HCT116 (cell line): ENCODE results near the gene SOBP. TPM values are rescaled to one million over a fixed set of nuclear protein-coding genes. Genes with fewer than 3 reads are reported as not detected.

ENCODE experiments used
- ATAC-seq: fragments of 200-7000 bp; cut with Tn5 transposase; 2 replicates; pipeline ENCODE4 v1.9.1; 2020; ENCODE audit warnings: mild to moderate bottlenecking, moderate library complexity
- BruUV-seq: library from RNA; stranded (reverse); fragments of 400-500 nt; replicated peaks from 2 replicates; lab custom pipeline; 2021; lab: Mats Ljungman, UMichigan
- CTCF ChIA-PET: fragments of 300-600 bp; sonication (Branson Sonifier 250); formaldehyde crosslinking; loops from one replicate; lab custom pipeline; 2021; ENCODE audit warnings: antibody characterized with exemption; lab: Charles Lee
- POLR2A ChIA-PET: fragments of 300-600, 350-600 bp; sonication (Branson Sonifier 250); formaldehyde crosslinking; loops from one replicate; lab custom pipeline; 2021; ENCODE audit warnings: antibody characterized with exemption; lab: Charles Lee
- RAD21 ChIA-PET, 2 experiments: fragments of 300-600 bp; sonication (Branson Sonifier 250); formaldehyde crosslinking; loops; one replicate each; lab custom pipeline; 2023; ENCODE audit warnings: low total read pairs in 2 of 2; ENCODE audit not compliant: uncharacterized antibody in 2 of 2, unreplicated experiment in 2 of 2, low non-redundant PET in 1 of 2; lab: Charles Lee
- DNase-seq: peaks from one replicate; pipeline ENCODE4 v3.0.0-alpha.2; 2010; ENCODE audit warnings: low read depth, low spot score
- H2AFZ ChIP-seq: fragments of 200-600 bp; shearing (Covaris generic), sonication (generic); 2 replicates; pipeline ENCODE4 v1.6.1; 2017; ENCODE audit warnings: low read depth, mixed run types, mixed read lengths, antibody characterized with exemption, low read length; ENCODE audit not compliant: poor library complexity, severe bottlenecking
- H3K27ac ChIP-seq: 2 replicates; pipeline ENCODE4 v1.5.1; 2012; ENCODE audit warnings: low read depth, low read length
- H3K27me3 ChIP-seq: fragments of 200-600 bp; sonication (generic); 2 replicates; pipeline ENCODE4 v1.6.1; 2016; ENCODE audit warnings: mixed run types, low read length, mixed read lengths; ENCODE audit not compliant: insufficient read depth
- H3K36me3 ChIP-seq, 2 experiments: fragments of 200-500 bp in 1 of 2; fragments of 200-600 bp in 1 of 2; sonication (Bioruptor generic) in 1 of 2; sonication (generic) in 1 of 2; 2 replicates each; pipeline versions ENCODE4 v1.5.1 to v1.6.1; 2014 to 2016; ENCODE audit warnings: low read length in 2 of 2, inconsistent platforms in 1 of 2, mixed read lengths in 1 of 2, mixed run types in 1 of 2; ENCODE audit not compliant: insufficient read depth in 2 of 2, control insufficient read depth in 1 of 2
- H3K4me1 ChIP-seq, 2 experiments: fragments of 200-600 bp in 1 of 2; sonication (generic) in 1 of 2; 2 replicates each; pipeline versions ENCODE4 v1.5.1 to v1.6.1; 2012 to 2017; ENCODE audit warnings: low read length in 2 of 2, inconsistent platforms in 1 of 2, mild to moderate bottlenecking in 1 of 2, mixed read lengths in 1 of 2, mixed run types in 1 of 2, moderate library complexity in 1 of 2; ENCODE audit not compliant: insufficient read depth in 2 of 2, control insufficient read depth in 1 of 2
- H3K4me2 ChIP-seq: fragments of 200-600 bp; sonication (generic); 2 replicates; pipeline ENCODE4 v1.6.1; 2017; ENCODE audit warnings: mixed run types, low read length, mixed read lengths
- H3K4me3 ChIP-seq, 2 experiments: fragments of 200-600 bp in 1 of 2; sonication (generic) in 1 of 2; replicated peaks in 1 of 2; 2 replicates each; pipeline ENCODE4 v1.5.1; 2011 to 2016; ENCODE audit warnings: low read length in 2 of 2, control low read depth in 1 of 2, low read depth in 1 of 2, mild to moderate bottlenecking in 1 of 2, mixed read lengths in 1 of 2, mixed run types in 1 of 2
- H3K79me2 ChIP-seq: fragments of 200-600 bp; sonication (generic); 2 replicates; pipeline ENCODE4 v1.6.1; 2017; ENCODE audit warnings: mild to moderate bottlenecking, mixed run types, low read length, moderate library complexity, mixed read lengths; ENCODE audit not compliant: insufficient read depth
- H3K9ac ChIP-seq: fragments of 200-600 bp; sonication (generic); 2 replicates; pipeline ENCODE4 v1.6.1; 2016; ENCODE audit warnings: low read length, mixed read lengths
- H3K9me2 ChIP-seq: fragments of 200-600 bp; sonication (generic), shearing (Covaris generic); 2 replicates; pipeline ENCODE4 v1.6.1; 2017; ENCODE audit warnings: mixed run types, mild to moderate bottlenecking, moderate library complexity; ENCODE audit not compliant: insufficient read depth
- H3K9me3 ChIP-seq, 2 experiments: fragments of 200-500 bp in 1 of 2; fragments of 200-600 bp in 1 of 2; sonication (Bioruptor generic) in 1 of 2; sonication (generic) in 1 of 2; 2 replicates each; pipeline ENCODE4 v1.6.1; 2014 to 2017; ENCODE audit warnings: low read length in 2 of 2, mixed read lengths in 2 of 2, inconsistent platforms in 1 of 2, low read depth in 1 of 2, mild to moderate bottlenecking in 1 of 2, mixed run types in 1 of 2, moderate library complexity in 1 of 2; ENCODE audit not compliant: control insufficient read depth in 1 of 2, insufficient read depth in 1 of 2
- H4K20me1 ChIP-seq: fragments of 200-600 bp; sonication (generic), shearing (Covaris generic); 2 replicates; pipeline ENCODE4 v1.6.1; 2017; ENCODE audit warnings: mixed run types, mild to moderate bottlenecking, moderate library complexity; ENCODE audit not compliant: insufficient read depth
- CBX3 ChIP-seq: IDR thresholded peaks from 2 replicates; pipeline ENCODE4 v1.6.1; 2012; ENCODE audit warnings: low read depth
- CEBPB ChIP-seq: IDR thresholded peaks from 2 replicates; pipeline ENCODE4 v1.6.1; 2012; ENCODE audit warnings: low read depth
- EGR1 ChIP-seq: IDR thresholded peaks from 2 replicates; pipeline ENCODE4 v1.6.1; 2012; ENCODE audit warnings: low read depth
- ELF1 ChIP-seq: IDR thresholded peaks from 2 replicates; pipeline ENCODE4 v1.6.1; 2012; ENCODE audit warnings: low read depth, borderline replicate concordance
- EZH2 ChIP-seq: fragments of 200-600 bp; sonication (generic); IDR thresholded peaks from 2 replicates; pipeline ENCODE4 v1.6.1; 2017; ENCODE audit warnings: antibody characterized with exemption, mixed run types
- EZH2phosphoT487 ChIP-seq: fragments of 200-600 bp; IDR thresholded peaks from 2 replicates; pipeline ENCODE4 v1.6.1; 2018; ENCODE audit warnings: antibody characterized with exemption, borderline replicate concordance
- POLR2A ChIP-seq: IDR thresholded peaks from 2 replicates; pipeline ENCODE4 v1.7.0; 2011; ENCODE audit warnings: borderline replicate concordance; ENCODE audit not compliant: insufficient read depth, insufficient read length; ENCODE audit errors: extremely low read depth
- POLR2AphosphoS5 ChIP-seq: IDR thresholded peaks from 2 replicates; pipeline ENCODE4 v1.6.1; 2011; ENCODE audit warnings: mild to moderate bottlenecking, low read depth, low read length, moderate library complexity
- RAD21 ChIP-seq: IDR thresholded peaks from 2 replicates; pipeline ENCODE4 v1.6.1; 2012; ENCODE audit warnings: low read depth, mild to moderate bottlenecking
- SIN3A ChIP-seq: IDR thresholded peaks from 2 replicates; pipeline ENCODE4 v1.6.1; 2012; ENCODE audit warnings: low read depth
- SP1 ChIP-seq: IDR thresholded peaks from 2 replicates; pipeline ENCODE4 v1.6.1; 2012; ENCODE audit warnings: low read depth
- YY1 ChIP-seq: IDR thresholded peaks from 2 replicates; pipeline ENCODE4 v1.6.1; 2011; ENCODE audit warnings: low read length, low read depth, moderate library complexity, mild to moderate bottlenecking; ENCODE audit not compliant: insufficient replicate concordance; ENCODE audit errors: extremely low read depth
- ZFX ChIP-seq: fragments of 450-650 bp; IDR thresholded peaks from 2 replicates; pipeline ENCODE4 v1.6.1; 2017
- ZNF274 ChIP-seq: fragments of 200-500 bp; sonication (Bioruptor generic); IDR thresholded peaks from 2 replicates; pipeline ENCODE4 v1.6.1; 2014; ENCODE audit warnings: mild to moderate bottlenecking, low read depth, low read length, inconsistent platforms
- intact Hi-C: fragments of 100-400 bp; cut with micrococcal nuclease; formaldehyde crosslinking; loops from 2 replicates; pipeline ENCODE4 v1.10.0; 2022
- total RNA-seq: library from RNA; stranded (reverse); gene quantifications from one replicate; pipeline ENCODE4 v1.2.1, GENCODE V29; 2021; ENCODE audit not compliant: unreplicated experiment
- TF ChIP-seq, protein P1 (sequence below): IDR thresholded peaks from 2 replicates; pipeline ENCODE4 v1.6.1; 2012; ENCODE audit warnings: low read depth

The SOBP gene
- total RNA-seq, 1 experiment from 2014 or later: 2.6 TPM

- no peak for TF ChIP-seq YY1
- TF ChIP-seq CEBPB: no peak
- TF ChIP-seq POLR2A: no peak
- TF ChIP-seq RAD21: peak; percentile 89
- no peak for TF ChIP-seq SIN3A
Observed at GRCh38 chr6:107674995-107675738, 185.2 kb downstream of the SOBP start (continued).

- H3K9me2 ChIP-seq: no peaks in the 10 kb centered on the region
- ChIA-PET POLR2A (no interaction called here), CTCF (interaction anchor here (0.7 to 2.7 kb wide), 7 partner anchors 11 to 560 kb away, joined by 3 to 10 read pairs (median 3); partner anchors contain the start of gene BEND3), RAD21 (no interaction called here)
- no TSS peak for BruUV-seq
- H3K4me1 ChIP-seq: peaks cover 0 to 10% of the 10 kb centered on the region in 2 experiments; a peak in 1 of 4 replicates
- H3K4me3 ChIP-seq: no peak overlapping the region
- peak overlapping the region; percentile 72 for H2AFZ ChIP-seq
- no peaks in the 10 kb centered on the region for H3K27me3 ChIP-seq
- DNase-seq: no peak
- no peak overlapping the region for H3K4me2 ChIP-seq
- no peak for ATAC-seq
- no peaks in the 10 kb centered on the region for H3K36me3 ChIP-seq
- TF ChIP-seq RAD21: no peak
- TF ChIP-seq, protein P1, sequence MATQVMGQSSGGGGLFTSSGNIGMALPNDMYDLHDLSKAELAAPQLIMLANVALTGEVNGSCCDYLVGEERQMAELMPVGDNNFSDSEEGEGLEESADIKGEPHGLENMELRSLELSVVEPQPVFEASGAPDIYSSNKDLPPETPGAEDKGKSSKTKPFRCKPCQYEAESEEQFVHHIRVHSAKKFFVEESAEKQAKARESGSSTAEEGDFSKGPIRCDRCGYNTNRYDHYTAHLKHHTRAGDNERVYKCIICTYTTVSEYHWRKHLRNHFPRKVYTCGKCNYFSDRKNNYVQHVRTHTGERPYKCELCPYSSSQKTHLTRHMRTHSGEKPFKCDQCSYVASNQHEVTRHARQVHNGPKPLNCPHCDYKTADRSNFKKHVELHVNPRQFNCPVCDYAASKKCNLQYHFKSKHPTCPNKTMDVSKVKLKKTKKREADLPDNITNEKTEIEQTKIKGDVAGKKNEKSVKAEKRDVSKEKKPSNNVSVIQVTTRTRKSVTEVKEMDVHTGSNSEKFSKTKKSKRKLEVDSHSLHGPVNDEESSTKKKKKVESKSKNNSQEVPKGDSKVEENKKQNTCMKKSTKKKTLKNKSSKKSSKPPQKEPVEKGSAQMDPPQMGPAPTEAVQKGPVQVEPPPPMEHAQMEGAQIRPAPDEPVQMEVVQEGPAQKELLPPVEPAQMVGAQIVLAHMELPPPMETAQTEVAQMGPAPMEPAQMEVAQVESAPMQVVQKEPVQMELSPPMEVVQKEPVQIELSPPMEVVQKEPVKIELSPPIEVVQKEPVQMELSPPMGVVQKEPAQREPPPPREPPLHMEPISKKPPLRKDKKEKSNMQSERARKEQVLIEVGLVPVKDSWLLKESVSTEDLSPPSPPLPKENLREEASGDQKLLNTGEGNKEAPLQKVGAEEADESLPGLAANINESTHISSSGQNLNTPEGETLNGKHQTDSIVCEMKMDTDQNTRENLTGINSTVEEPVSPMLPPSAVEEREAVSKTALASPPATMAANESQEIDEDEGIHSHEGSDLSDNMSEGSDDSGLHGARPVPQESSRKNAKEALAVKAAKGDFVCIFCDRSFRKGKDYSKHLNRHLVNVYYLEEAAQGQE: no peak
- no peak for TF ChIP-seq ELF1
- TF ChIP-seq POLR2A: no peak
- TF ChIP-seq EZH2phosphoT487: no peak
- TF ChIP-seq EZH2: no peak
- TF ChIP-seq ZNF274: no peak
- no peak for TF ChIP-seq SP1
- no peak for TF ChIP-seq ZFX
- no peak for TF ChIP-seq EGR1
- TF ChIP-seq CEBPB: no peak
- no peak for TF ChIP-seq POLR2AphosphoS5
- TF ChIP-seq CBX3: no peak
- no peak overlapping the region for H3K9ac ChIP-seq
- no peak overlapping the region for H3K27ac ChIP-seq
- intact Hi-C loops: loop anchor here (5.0 kb wide), 1 partner anchor 649 kb away; the partner anchor contains the start of gene MTRES1
- H3K79me2 ChIP-seq: no peaks in the 10 kb centered on the region
- H4K20me1 ChIP-seq: no peaks in the 10 kb centered on the region
- no peaks in the 10 kb centered on the region for H3K9me3 ChIP-seq
Observed at GRCh38 chr6:107676042-107676441, 186.1 kb downstream of the SOBP start.
